Mesothelial cell of epicardium (in vitro differentiated cells): Measurements from ENCODE around the gene PDE6B. TPM values are rescaled to one million over a fixed set of nuclear protein-coding genes. Genes with fewer than 3 reads are reported as not detected.

Experiments
- DNase-seq, 2 experiments: peaks; one replicate each; pipeline ENCODE4 v3.0.0; 2021; ENCODE audit warnings: low spot score in 2 of 2; ENCODE audit not compliant: unreplicated experiment in 2 of 2
- H3K27ac Mint-ChIP-seq: 2 replicates; pipeline ENCODE4 v1.8.0; 2021; ENCODE audit warnings: mixed read lengths
- H3K27me3 Mint-ChIP-seq: 2 replicates; pipeline ENCODE4 v1.8.0; 2021; ENCODE audit warnings: low read depth, mixed read lengths
- H3K36me3 Mint-ChIP-seq: 2 replicates; pipeline ENCODE4 v1.8.0; 2021; ENCODE audit warnings: mixed read lengths
- H3K4me1 Mint-ChIP-seq: 2 replicates; pipeline ENCODE4 v1.8.0; 2021; ENCODE audit warnings: mixed read lengths
- H3K4me3 Mint-ChIP-seq: 2 replicates; pipeline ENCODE4 v1.8.0; 2021; ENCODE audit warnings: mild to moderate bottlenecking, moderate library complexity, mixed read lengths
- H3K9me3 Mint-ChIP-seq: 2 replicates; pipeline ENCODE4 v1.8.0; 2021; ENCODE audit warnings: mixed read lengths
- CTCF ChIP-seq: fragments of 200-600 bp; sonication (generic); IDR thresholded peaks from one replicate; pipeline ENCODE4 v1.5.0; 2021; ENCODE audit warnings: antibody characterized with exemption; ENCODE audit not compliant: unreplicated experiment
- total RNA-seq: library from RNA; stranded (reverse); gene quantifications from 3 replicates; pipeline ENCODE4 v1.2.1, GENCODE V29; 2021

The PDE6B gene
- total RNA-seq, 1 donor from 2014 or later: 11.6 TPM

GRCh38 chr4:661231-661630 is 35.9 kb downstream of the PDE6B start:
- Mint-ChIP-seq H3K9me3 (no peaks in the 10 kb centered on the region), H3K4me1 (peaks cover 6% of the 10 kb centered on the region), H3K27ac (no peak overlapping the region), H3K4me3 (no peak overlapping the region), H3K27me3 (no peaks in the 10 kb centered on the region), H3K36me3 (peaks cover 9% of the 10 kb centered on the region)
- DNase-seq: no peak
- TF ChIP-seq CTCF: no peak

- H3K4me1 Mint-ChIP-seq: peaks cover 2% of the 10 kb centered on the region
- DNase-seq: no peak
- peaks cover 9% of the 10 kb centered on the region for H3K36me3 Mint-ChIP-seq
- H3K9me3 Mint-ChIP-seq: no peaks in the 10 kb centered on the region
- no peak overlapping the region for H3K27ac Mint-ChIP-seq
- no peaks in the 10 kb centered on the region for H3K27me3 Mint-ChIP-seq
- peak overlapping the region; percentile 64 for H3K4me3 Mint-ChIP-seq
- TF ChIP-seq CTCF: no peak
Measured at GRCh38 chr4:661881-662761, 36.7 kb downstream of the PDE6B start.

DNA sequence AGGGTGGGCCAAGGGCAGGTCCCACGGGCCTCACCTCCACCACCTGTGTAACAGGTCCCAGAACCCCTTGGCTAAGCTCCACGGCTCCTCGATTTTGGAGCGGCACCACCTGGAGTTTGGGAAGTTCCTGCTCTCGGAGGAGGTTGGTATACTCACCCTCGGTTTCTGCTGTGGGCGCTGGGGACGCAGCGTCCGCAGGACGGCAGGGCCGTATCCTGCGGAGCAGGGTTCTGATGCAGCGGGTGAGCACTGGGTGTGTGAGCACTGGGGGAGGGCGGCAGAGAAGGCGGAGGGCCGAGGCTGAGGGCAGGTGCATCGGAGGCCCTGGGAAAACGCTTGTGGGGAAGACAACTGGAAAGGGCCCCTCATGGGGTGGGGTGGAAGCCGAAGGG is 37.7 kb downstream of the PDE6B start:
- H3K27me3 Mint-ChIP-seq: no peaks in the 10 kb centered on the region
- no peaks in the 10 kb centered on the region for H3K9me3 Mint-ChIP-seq
- H3K4me1 Mint-ChIP-seq: peaks cover 2% of the 10 kb centered on the region
- TF ChIP-seq CTCF: no peak
- DNase-seq: no peak
- peak overlapping the region; percentile 64 for H3K4me3 Mint-ChIP-seq
- no peak overlapping the region for H3K27ac Mint-ChIP-seq
- H3K36me3 Mint-ChIP-seq: peaks cover 9% of the 10 kb centered on the region

DNA sequence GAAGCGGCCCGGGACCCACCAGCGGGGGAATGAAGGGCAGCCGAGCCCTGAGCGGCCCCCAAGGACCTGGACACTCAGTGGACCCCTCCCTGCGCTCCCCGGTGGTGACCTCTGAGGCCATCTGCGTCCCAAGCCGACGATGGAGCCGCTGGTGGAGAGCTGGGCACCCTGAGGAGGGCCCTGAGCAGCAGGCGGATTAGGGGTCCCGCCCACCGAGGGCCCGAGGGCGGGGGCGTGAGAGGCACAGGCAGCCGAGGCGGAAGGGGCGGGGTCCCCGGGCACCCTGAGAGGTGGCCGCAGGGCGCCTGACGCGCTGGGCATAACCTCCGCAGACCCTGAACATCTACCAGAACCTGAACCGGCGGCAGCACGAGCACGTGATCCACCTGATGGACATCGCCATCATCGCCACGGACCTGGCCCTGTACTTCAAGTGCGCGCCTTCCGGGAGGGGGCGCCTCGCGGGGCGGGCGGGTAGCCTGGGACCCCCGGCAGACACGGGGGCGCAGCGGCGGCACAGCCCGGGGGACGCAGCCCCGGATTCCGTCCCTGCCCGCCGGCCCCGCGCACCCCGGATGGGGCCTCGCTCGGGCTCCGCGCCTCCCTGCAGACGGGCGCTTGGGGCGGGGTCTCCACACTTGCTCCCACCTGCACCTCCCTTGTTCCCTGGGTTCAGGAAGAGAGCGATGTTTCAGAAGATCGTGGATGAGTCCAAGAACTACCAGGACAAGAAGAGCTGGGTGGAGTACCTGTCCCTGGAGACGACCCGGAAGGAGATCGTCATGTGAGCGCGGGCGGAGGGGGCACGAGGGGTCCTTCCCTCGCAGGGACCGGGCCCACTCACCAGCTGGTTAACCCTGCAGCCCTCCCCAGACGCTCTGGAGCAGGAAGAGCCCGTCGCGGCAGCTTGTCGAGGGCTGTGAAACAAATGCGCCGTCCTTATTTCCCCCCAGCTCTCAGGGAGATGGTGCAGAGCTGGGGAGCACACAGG is 38.4 kb downstream of the PDE6B start:
- DNase-seq: no peak
- no peak overlapping the region for H3K27ac Mint-ChIP-seq
- no peak for TF ChIP-seq CTCF
- peak overlapping the region; percentile 66 for H3K4me3 Mint-ChIP-seq
- peaks cover 9% of the 10 kb centered on the region for H3K36me3 Mint-ChIP-seq
- H3K9me3 Mint-ChIP-seq: no peaks in the 10 kb centered on the region
- no peaks in the 10 kb centered on the region for H3K27me3 Mint-ChIP-seq
- peaks cover 2% of the 10 kb centered on the region for H3K4me1 Mint-ChIP-seq

- TF ChIP-seq CTCF: no peak
- H3K27me3 Mint-ChIP-seq: no peaks in the 10 kb centered on the region
- H3K4me1 Mint-ChIP-seq: peaks cover 2% of the 10 kb centered on the region
- peak overlapping the region; percentile 66 for H3K4me3 Mint-ChIP-seq
- peaks cover 9% of the 10 kb centered on the region for H3K36me3 Mint-ChIP-seq
- H3K27ac Mint-ChIP-seq: no peak overlapping the region
- no peaks in the 10 kb centered on the region for H3K9me3 Mint-ChIP-seq
- no peak for DNase-seq
Measured at GRCh38 chr4:664713-665231, 39.4 kb downstream of the PDE6B start.
